T-helper 9 cell (primary cell): ENCODE measurements around the gene TRIM56.
"Not testable (repeated sequence)": the region's sequence is repeated elsewhere in the genome, so short reads cannot be mapped to it uniquely, and the experiment has no call there.

Experiments
- DNase-seq: peaks from one replicate; pipeline ENCODE4 v3.0.0-alpha.2; 2020

Gene TRIM56

DNA sequence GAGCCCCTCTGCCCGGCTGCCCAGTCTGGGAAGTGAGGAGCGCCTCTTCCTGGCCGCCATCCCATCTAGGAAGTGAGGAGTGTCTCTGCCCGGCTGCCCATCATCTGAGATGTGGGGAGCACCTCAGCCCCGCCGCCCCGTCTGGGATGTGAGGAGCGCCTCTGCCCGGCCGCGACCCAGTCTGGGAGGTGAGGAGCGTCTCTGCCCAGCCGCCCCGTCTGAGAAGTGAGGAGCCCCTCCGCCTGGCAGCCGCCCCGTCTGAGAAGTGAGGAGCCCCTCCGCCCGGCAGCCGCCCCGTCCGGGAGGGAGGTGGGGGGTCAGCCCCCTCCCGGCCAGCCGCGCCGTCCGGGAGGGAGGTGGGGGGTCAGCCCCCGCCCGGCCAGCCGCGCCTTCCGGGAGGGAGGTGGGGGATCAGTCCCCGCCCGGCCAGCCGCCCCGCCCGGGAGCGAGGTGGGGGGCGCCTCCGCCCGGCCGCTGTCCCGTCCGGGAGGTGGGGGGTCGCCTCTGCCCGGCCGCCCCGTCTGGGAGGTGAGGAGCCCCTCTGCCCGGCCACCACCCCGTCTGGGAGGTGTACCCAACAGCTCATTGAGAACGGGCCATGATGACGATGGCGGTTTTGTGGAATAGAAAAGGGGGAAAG lies 7.1 kb downstream of the TRIM56 start:
- DNase-seq, result not testable (repeated sequence)

DNA sequence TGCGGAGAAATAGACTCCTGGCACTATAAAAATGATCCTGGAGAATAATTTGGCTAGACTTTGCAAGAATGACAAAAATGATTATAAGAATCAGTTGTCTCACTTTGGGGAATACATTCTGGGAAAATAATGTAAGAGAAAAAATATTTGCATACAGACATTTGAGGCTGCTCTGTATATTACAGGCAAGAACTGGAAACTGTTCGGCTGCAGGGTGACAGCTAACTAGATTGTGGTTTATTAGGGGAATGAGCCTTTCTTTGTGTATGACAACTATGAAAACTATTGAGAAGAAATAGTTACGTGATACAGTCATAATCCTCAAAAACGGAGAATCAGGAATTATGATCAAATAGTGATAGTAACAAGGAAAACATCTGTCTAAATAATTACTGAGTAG lies 8.6 kb downstream of the TRIM56 start:
- DNase-seq, result no peak

GRCh38 chr7:101094376-101094775 lies 9.1 kb downstream of the TRIM56 start:
- DNase-seq, result no peak

GRCh38 chr7:101094791-101095375 lies 9.6 kb downstream of the TRIM56 start:
- DNase-seq, result no peak

GRCh38 chr7:101096331-101096956 lies 11.2 kb downstream of the TRIM56 start:
- DNase-seq, result no peak

DNA sequence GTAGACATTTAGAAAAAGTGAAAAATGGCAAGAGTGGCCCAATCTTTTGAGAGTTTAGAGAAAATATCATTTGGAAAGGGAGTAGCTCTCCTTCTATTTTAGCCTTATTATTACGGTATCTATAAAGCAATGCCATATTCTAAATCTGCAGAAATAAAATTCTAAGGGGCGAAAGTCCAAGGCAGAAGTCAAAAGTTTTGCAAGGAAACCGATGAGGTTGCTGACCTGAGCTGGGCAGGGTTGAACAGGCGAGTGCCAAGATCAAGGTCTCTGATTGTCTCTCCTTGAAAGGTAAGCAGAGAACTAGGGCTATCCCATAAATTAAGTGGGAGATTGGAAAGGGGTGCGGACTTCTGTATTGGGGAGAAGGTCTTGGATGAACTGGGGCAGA lies 11.7 kb downstream of the TRIM56 start:
- no peak for DNase-seq

GRCh38 chr7:101097561-101097960 lies 12.3 kb downstream of the TRIM56 start:
- DNase-seq, result no peak

GRCh38 chr7:101099969-101100781 lies 14.9 kb downstream of the TRIM56 start:
- no peak for DNase-seq

DNA sequence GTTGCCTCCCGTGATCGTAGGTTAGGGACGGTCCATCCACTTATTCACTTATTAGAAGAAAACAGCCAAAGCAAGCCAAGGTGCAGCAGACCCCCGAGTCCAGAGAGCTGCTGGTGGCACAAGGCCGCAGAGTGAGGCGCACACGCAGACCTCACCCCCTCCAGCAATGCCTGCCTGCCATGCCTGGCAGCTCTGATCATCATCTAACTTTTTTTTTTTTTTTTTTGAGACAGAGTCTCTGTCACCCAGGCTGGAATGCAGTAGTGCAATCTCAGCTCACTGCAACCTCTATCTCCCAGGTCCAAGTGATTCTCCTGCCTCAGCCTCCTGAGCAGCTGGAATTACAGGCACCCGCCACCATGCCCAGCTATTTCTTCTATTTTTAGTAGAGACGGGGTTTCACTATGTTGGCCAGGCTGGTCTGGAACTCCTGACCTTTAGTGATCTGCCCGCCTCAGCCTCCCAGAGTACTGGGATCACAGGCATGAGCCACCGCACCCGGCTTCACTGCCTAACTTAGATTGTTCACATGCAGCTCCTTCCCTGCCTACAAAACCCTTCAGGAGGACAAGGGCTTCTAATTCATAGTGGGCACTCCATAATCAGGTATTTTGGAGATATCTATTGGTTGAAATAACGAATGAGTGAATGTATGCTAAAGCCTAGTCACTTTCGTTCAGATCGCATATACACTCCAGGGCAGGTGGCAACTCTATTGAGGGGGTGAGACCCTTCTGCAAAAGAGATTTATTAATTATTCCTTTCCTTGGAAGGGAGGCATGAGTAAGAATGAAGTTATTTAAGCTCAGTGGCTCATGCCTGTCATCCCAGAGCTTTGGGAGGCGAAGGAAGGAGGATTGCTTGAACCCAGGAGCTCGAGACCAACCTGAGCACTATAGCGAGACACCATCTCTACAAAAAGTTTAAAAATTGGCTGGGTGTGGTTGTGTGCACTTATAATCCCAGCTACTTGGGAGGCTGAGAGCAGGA lies 15.9 kb downstream of the TRIM56 start:
- DNase-seq, result no peak

- DNase-seq, result no peak
Measured at GRCh38 chr7:101102026-101102425, 16.7 kb downstream of the TRIM56 start.

DNA sequence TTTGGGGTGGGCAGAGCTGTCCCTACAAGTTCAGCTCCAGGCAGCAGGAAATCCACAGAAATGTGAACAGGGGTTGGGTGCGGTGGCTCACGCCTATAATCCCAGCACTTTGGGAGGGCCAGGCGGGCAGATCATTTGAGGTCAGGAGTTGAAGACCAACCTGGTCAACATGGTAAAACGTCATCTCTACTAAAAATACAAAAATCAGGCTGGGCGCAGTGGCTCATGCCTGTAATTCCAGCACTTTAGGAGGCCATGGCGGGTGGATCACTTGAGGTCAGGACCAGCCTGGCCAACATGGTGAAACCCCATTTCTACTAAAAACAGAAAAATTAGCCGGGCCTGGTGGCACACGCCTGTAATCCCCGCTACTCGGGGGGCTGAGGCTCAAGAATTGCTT lies 18.4 kb downstream of the TRIM56 start:
- not testable (repeated sequence) for DNase-seq

DNA sequence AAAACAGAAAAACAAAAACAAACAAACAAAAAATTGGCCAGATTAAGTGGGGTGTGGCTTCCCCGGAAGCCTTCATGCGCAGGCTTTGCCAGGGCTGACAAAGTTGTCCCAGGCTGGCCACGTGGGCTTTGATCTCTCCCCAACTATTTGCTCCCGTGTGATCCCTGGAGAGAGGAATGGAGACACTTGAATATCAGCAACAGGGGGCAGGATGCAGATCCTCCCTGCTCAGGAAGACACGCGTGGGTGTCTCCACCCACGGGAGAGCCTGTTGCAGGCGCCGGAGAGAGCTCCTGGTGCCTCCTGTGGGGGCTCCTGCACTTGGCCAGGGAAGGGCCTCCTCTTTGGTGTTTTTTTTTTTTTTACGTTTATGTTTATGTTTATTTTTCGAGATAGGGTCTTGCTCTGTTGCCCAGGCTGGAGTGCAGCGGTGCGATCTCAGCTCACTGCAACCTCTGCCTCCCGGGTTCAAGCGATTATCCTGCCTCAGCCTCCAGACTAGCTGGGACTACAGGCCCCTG lies 19.0 kb downstream of the TRIM56 start:
- no peak for DNase-seq

- no peak for DNase-seq
Measured at GRCh38 chr7:101104799-101105198, 19.5 kb downstream of the TRIM56 start.

GRCh38 chr7:101105248-101105647 lies 20.0 kb downstream of the TRIM56 start:
- not testable (repeated sequence) for DNase-seq

DNA sequence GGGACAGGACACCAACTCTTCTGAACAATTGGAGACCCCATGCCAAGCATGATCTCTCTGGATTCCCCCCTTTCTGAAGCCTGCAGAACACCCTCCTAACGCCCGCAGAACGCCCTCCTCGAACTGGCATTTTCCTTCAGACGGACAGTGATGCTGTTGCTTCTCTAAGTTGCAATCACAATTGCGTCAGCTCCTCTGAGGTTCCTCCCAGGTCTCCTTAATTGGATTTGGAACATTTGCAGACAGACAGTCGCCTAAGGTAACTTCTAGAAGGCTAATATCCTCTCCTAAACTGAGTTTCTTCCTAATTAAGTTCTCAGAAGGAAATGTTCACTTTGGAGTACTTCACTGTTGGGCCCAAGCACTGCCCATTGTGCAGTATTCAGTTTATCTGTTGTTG lies 21.1 kb downstream of the TRIM56 start:
- no peak for DNase-seq

DNA sequence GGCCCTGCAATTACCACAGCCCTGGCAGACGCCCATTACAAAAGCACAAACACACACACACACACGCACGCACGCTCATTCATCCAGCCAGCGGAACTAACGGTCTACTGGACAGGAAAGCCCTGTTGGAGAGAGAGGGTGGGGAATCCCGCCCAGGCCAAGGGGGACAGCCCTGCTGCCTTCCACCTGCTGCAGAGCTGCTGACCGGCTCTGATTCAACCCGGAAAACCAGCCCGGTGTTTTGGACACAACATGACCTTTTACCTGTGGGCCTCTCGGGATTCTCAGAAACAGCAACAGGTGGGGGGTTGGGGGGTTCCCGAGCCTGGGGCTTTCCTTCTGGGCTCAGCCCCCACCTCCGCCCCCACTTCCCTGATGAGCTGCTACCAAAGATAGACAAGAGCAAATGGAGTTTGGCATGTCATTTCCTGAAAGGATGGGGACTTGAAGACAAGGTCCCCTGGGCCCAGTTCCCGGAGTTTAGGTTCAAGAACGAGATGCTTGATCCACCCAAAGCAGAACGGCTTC lies 23.1 kb downstream of the TRIM56 start:
- DNase-seq, result no peak

DNA sequence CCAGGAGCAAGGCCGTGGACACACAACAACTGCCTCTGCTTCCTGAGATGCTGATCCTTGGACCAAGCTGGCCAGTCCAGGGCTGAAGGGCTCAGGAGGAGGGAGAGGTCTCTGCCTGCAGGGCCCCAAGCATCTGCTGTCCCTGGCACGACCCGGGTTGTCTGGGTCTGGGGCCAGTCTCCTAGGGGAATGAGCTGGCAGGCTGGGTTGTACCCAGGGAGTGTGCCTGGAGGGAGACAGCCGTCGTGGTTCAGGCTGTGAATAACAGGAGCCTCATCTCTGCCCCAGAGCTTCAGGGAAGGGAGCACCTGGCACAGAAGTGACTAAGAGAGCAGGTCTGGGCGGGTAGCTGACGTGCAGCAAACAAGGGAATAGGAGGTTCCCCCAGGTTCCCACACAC lies 23.7 kb downstream of the TRIM56 start:
- no peak for DNase-seq

- no peak for DNase-seq
Measured at GRCh38 chr7:101109368-101109767, 24.1 kb downstream of the TRIM56 start.

DNA sequence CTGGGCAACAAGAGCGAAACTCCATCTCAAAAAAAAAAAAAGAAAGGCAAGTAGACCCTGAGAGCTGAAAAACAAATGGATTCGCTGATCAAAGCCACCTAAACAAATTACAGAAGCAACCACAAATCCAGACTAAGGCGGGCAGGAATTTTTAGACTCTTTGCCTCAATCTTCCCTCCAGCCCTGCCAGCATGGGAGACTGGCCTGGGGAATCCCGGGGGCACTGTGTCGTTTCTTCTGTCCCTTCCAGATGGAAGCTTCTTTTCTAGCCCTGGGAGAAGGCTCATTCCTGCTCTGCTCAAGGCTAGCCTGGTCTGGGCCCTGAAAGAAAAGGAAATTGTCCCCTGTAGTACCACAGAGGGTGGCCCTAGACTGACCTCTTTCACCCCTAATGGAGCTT lies 26.0 kb downstream of the TRIM56 start:
- DNase-seq, result no peak

DNA sequence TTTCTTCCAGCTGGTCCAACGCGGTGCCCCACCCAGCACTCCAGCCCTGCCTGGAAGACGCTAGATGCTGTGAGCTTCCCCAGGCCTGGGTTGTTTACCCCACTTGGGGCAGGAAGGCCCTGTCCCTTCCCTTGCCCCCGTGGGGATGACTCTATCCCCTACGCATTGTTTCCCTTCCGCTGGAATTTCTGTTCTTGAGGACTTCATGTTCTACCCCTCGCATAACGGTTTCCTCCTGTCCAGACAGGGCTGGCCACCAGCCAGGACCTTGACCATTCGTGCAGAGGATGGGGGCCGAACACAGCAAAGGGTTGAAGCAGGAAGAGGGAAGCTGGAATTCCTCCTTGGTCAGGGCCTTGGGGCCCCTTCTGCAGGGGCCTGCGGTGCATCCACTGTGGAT lies 27.0 kb downstream of the TRIM56 start:
- DNase-seq, result no peak

DNA sequence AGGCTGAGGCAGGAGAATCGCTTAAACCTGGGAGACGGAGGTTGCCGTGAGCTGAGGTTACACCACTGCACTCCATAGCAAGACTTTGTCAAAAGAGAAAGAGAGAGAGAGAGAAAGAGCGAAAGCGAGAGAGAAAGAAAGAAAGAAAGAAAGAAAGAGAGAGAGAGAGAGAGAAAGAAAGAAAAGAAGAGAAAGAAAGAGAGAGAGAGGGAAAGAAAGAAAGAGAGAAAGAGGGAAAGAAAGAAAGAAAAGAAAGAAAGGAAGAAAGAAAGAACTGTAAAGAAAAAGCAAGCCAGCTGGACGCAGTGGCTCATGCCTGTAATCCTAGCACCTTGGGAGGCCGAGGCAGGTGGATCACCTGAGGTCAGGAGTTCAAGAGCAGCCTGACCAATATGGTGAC lies 27.9 kb downstream of the TRIM56 start:
- not testable (repeated sequence) for DNase-seq

GRCh38 chr7:101113836-101114235 lies 28.6 kb downstream of the TRIM56 start:
- no peak for DNase-seq
